GM19025 (cell line): ENCODE results near the gene NFKB1.

Experiments
- ATAC-seq: cut with Tn5 transposase; IDR thresholded peaks from one replicate; pipeline ENCODE4 v1.9.1; 2021; ENCODE audit warnings: mild to moderate bottlenecking, low read depth, moderate library complexity; ENCODE audit not compliant: unreplicated experiment

The NFKB1 gene

GRCh38 chr4:102665527-102665926 lies 164.4 kb downstream of the NFKB1 start:
- ATAC-seq = no peak
